Measurements from ENCODE around the gene BCAS3.
A peak's percentile ranks its signal among the peaks of the same experiment; 100 is the strongest.

BCAS3 gene

GRCh38 chr17:61402073-61402541, 724.5 kb downstream of the BCAS3 start:
- no peaks in the 10 kb centered on the region for H3K36me3 ChIP-seq (ENCODE audit: control insufficient read depth in 4 of 4, insufficient read depth in 4 of 4, low read length in 3 of 4)
- ChIA-PET CTCF (interaction anchor here (1.3 kb wide), 1 partner anchor 52 kb away, joined by 4 read pairs; no protein-coding TSS in a partner anchor), POLR2A (no interaction called here)
- H3K4me1 ChIP-seq (ENCODE audit: control extremely low read depth in 1 of 4, control insufficient read depth in 4 of 4, insufficient read depth in 4 of 4, low read length in 3 of 4): peaks cover 0 to 53% (median 45%) of the 10 kb centered on the region in 4 experiments
- no peak overlapping the region for H3K4me3 ChIP-seq (ENCODE audit: control insufficient read depth in 1 of 7, extremely low read depth in 1 of 7, insufficient read depth in 4 of 7, low read depth in 2 of 7, low read length in 6 of 7)
- no peaks in the 10 kb centered on the region for H3K9me3 ChIP-seq (ENCODE audit: control extremely low read depth in 1 of 5, control insufficient read depth in 4 of 5, insufficient read depth in 2 of 5, low read depth in 1 of 5, low read length in 4 of 5)
- 13% methylated on average over 6 of the region's 11 CpGs for WGBS (ENCODE audit: insufficient coverage)
- no peak overlapping the region for H3K27ac ChIP-seq (ENCODE audit: insufficient read depth in 1 of 2, low read depth in 1 of 2, low read length in 2 of 2, poor library complexity in 1 of 2, severe bottlenecking in 2 of 2)
- H3K27me3 ChIP-seq (replicated peaks in 2 of 5; ENCODE audit: control insufficient read depth in 4 of 5, insufficient read depth in 5 of 5, low read length in 4 of 5): peaks cover 0 to 95% (median 56%) of the 10 kb centered on the region in 5 experiments
- DNase-seq: no peak

DNA sequence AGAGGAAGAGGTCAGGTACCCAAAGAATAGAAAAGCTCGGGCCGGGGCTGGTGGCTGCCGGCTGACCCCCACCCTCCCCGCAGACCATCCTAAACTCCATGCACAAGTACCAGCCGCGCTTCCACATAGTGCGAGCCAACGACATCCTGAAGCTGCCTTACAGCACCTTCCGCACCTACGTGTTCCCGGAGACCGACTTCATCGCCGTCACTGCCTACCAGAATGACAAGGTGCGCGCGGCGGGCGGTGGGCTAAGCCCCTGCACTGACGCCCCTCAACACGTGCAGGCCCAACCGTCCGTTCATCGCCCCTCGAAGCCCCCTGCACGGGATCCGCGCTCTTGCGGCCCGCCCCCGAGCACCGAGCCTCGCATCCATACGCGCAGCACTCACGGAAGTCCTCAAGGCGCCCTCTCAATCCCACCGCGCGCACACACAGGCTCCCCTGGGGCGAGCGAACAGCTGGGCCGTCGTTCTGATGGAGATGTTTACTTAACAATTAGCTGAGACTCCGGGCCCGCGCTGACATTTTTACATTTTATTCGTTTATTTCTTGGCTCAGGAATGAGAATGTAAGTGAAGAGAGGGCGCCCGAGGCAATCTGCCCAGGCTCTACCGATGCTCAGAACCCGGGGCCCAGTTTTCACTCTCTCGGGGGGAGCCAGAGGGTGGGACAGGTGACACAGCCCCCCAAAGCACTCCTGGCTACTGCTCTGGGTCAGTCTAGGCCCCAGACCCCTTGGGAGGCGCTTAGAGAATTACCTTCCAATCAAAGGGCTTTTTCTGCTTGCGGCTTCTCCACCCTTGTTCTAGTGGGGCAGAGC, 725.5 kb downstream of the BCAS3 start:
- Histone ChIP-seq H3K27ac (ENCODE audit: insufficient read depth in 1 of 2, low read depth in 1 of 2, low read length in 2 of 2, poor library complexity in 1 of 2, severe bottlenecking in 2 of 2) (no peak overlapping the region), H3K4me1 (ENCODE audit: control extremely low read depth in 1 of 4, control insufficient read depth in 4 of 4, insufficient read depth in 4 of 4, low read length in 3 of 4) (peaks cover 0 to 49% (median 40%) of the 10 kb centered on the region in 4 experiments), H3K9me3 (ENCODE audit: control extremely low read depth in 1 of 5, control insufficient read depth in 4 of 5, insufficient read depth in 2 of 5, low read depth in 1 of 5, low read length in 4 of 5) (no peaks in the 10 kb centered on the region), H3K27me3 (replicated peaks in 2 of 5; ENCODE audit: control insufficient read depth in 4 of 5, insufficient read depth in 5 of 5, low read length in 4 of 5) (peaks cover 0 to 96% (median 57%) of the 10 kb centered on the region in 5 experiments), H3K4me3 (ENCODE audit: control insufficient read depth in 1 of 7, extremely low read depth in 1 of 7, insufficient read depth in 4 of 7, low read depth in 2 of 7, low read length in 6 of 7) (peak overlapping the region in 2 of 7 experiments; percentile 11 to 42), H3K36me3 (ENCODE audit: control insufficient read depth in 4 of 4, insufficient read depth in 4 of 4, low read length in 3 of 4) (no peaks in the 10 kb centered on the region)
- WGBS (ENCODE audit: insufficient coverage): 2% methylated on average over 46 of the region's 55 CpGs
- CTCF ChIA-PET: interaction anchor here (1.3 to 2.1 kb wide), 3 partner anchors 9 to 51 kb away, joined by 4 to 11 read pairs (median 7); no protein-coding TSS in a partner anchor
- POLR2A ChIA-PET: no interaction called here
- DNase-seq: peak in 2 of 3 donors; percentile 54 to 65

GRCh38 chr17:61403801-61404662, 726.4 kb downstream of the BCAS3 start:
- H3K4me3 ChIP-seq (ENCODE audit: control insufficient read depth in 1 of 7, extremely low read depth in 1 of 7, insufficient read depth in 4 of 7, low read depth in 2 of 7, low read length in 6 of 7): peak overlapping the region in 3 of 7 experiments; percentile 11 to 55 (median 42)
- H3K27ac ChIP-seq (ENCODE audit: insufficient read depth in 1 of 2, low read depth in 1 of 2, low read length in 2 of 2, poor library complexity in 1 of 2, severe bottlenecking in 2 of 2): no peak overlapping the region
- WGBS (ENCODE audit: insufficient coverage): 3% methylated on average over 48 of the region's 66 CpGs
- no peaks in the 10 kb centered on the region for H3K36me3 ChIP-seq (ENCODE audit: control insufficient read depth in 4 of 4, insufficient read depth in 4 of 4, low read length in 3 of 4)
- H3K4me1 ChIP-seq (ENCODE audit: control extremely low read depth in 1 of 4, control insufficient read depth in 4 of 4, insufficient read depth in 4 of 4, low read length in 3 of 4): peaks cover 0 to 50% (median 37%) of the 10 kb centered on the region in 4 experiments
- ChIA-PET CTCF (interaction anchor here (1.3 to 2.1 kb wide), 2 partner anchors 8 to 10 kb away, joined by 7 to 11 read pairs; no protein-coding TSS in a partner anchor), POLR2A (no interaction called here)
- H3K27me3 ChIP-seq (replicated peaks in 2 of 5; ENCODE audit: control insufficient read depth in 4 of 5, insufficient read depth in 5 of 5, low read length in 4 of 5): peaks cover 0 to 96% (median 63%) of the 10 kb centered on the region in 5 experiments
- DNase-seq: peak in 1 of 3 donors; percentile 43
- no peaks in the 10 kb centered on the region for H3K9me3 ChIP-seq (ENCODE audit: control extremely low read depth in 1 of 5, control insufficient read depth in 4 of 5, insufficient read depth in 2 of 5, low read depth in 1 of 5, low read length in 4 of 5)

- no peak for DNase-seq
- ChIA-PET CTCF (interaction anchor here (2.1 kb wide), 1 partner anchor 11 kb away, joined by 7 read pairs; no protein-coding TSS in a partner anchor), POLR2A (no interaction called here)
- 4% methylated on average over 14 of the region's 27 CpGs for WGBS (ENCODE audit: insufficient coverage)
- H3K9me3 ChIP-seq (ENCODE audit: control extremely low read depth in 1 of 5, control insufficient read depth in 4 of 5, insufficient read depth in 2 of 5, low read depth in 1 of 5, low read length in 4 of 5): no peaks in the 10 kb centered on the region
- H3K4me3 ChIP-seq (ENCODE audit: control insufficient read depth in 1 of 7, extremely low read depth in 1 of 7, insufficient read depth in 4 of 7, low read depth in 2 of 7, low read length in 6 of 7): peak overlapping the region in 3 of 7 experiments; percentile 11 to 55 (median 42)
- H3K27me3 ChIP-seq (replicated peaks in 2 of 5; ENCODE audit: control insufficient read depth in 4 of 5, insufficient read depth in 5 of 5, low read length in 4 of 5): peaks cover 0 to 95% (median 64%) of the 10 kb centered on the region in 5 experiments
- H3K27ac ChIP-seq (ENCODE audit: insufficient read depth in 1 of 2, low read depth in 1 of 2, low read length in 2 of 2, poor library complexity in 1 of 2, severe bottlenecking in 2 of 2): no peak overlapping the region
- no peaks in the 10 kb centered on the region for H3K36me3 ChIP-seq (ENCODE audit: control insufficient read depth in 4 of 4, insufficient read depth in 4 of 4, low read length in 3 of 4)
- H3K4me1 ChIP-seq (ENCODE audit: control extremely low read depth in 1 of 4, control insufficient read depth in 4 of 4, insufficient read depth in 4 of 4, low read length in 3 of 4): peaks cover 0 to 47% (median 36%) of the 10 kb centered on the region in 4 experiments
These were observed 726.9 kb downstream of the BCAS3 start for GRCh38 chr17:61404663-61404912.

GRCh38 chr17:61404913-61405685, 727.4 kb downstream of the BCAS3 start:
- peak in 1 of 3 donors; percentile 44 for DNase-seq
- Histone ChIP-seq H3K9me3 (ENCODE audit: control extremely low read depth in 1 of 5, control insufficient read depth in 4 of 5, insufficient read depth in 2 of 5, low read depth in 1 of 5, low read length in 4 of 5) (no peaks in the 10 kb centered on the region), H3K4me1 (ENCODE audit: control extremely low read depth in 1 of 4, control insufficient read depth in 4 of 4, insufficient read depth in 4 of 4, low read length in 3 of 4) (peaks cover 4 to 48% (median 38%) of the 10 kb centered on the region in 4 experiments), H3K4me3 (ENCODE audit: control insufficient read depth in 1 of 7, extremely low read depth in 1 of 7, insufficient read depth in 4 of 7, low read depth in 2 of 7, low read length in 6 of 7) (peak overlapping the region in 3 of 7 experiments; percentile 40 to 55 (median 42)), H3K27me3 (replicated peaks in 2 of 5; ENCODE audit: control insufficient read depth in 4 of 5, insufficient read depth in 5 of 5, low read length in 4 of 5) (peaks cover 0 to 98% (median 68%) of the 10 kb centered on the region in 5 experiments), H3K36me3 (ENCODE audit: control insufficient read depth in 4 of 4, insufficient read depth in 4 of 4, low read length in 3 of 4) (no peaks in the 10 kb centered on the region), H3K27ac (ENCODE audit: insufficient read depth in 1 of 2, low read depth in 1 of 2, low read length in 2 of 2, poor library complexity in 1 of 2, severe bottlenecking in 2 of 2) (no peak overlapping the region)
- CTCF ChIA-PET: interaction anchor here (2.1 kb wide), 1 partner anchor 11 kb away, joined by 7 read pairs; no protein-coding TSS in a partner anchor
- 2% methylated on average over 66 of the region's 71 CpGs for WGBS (ENCODE audit: insufficient coverage)
- POLR2A ChIA-PET: no interaction called here

DNA sequence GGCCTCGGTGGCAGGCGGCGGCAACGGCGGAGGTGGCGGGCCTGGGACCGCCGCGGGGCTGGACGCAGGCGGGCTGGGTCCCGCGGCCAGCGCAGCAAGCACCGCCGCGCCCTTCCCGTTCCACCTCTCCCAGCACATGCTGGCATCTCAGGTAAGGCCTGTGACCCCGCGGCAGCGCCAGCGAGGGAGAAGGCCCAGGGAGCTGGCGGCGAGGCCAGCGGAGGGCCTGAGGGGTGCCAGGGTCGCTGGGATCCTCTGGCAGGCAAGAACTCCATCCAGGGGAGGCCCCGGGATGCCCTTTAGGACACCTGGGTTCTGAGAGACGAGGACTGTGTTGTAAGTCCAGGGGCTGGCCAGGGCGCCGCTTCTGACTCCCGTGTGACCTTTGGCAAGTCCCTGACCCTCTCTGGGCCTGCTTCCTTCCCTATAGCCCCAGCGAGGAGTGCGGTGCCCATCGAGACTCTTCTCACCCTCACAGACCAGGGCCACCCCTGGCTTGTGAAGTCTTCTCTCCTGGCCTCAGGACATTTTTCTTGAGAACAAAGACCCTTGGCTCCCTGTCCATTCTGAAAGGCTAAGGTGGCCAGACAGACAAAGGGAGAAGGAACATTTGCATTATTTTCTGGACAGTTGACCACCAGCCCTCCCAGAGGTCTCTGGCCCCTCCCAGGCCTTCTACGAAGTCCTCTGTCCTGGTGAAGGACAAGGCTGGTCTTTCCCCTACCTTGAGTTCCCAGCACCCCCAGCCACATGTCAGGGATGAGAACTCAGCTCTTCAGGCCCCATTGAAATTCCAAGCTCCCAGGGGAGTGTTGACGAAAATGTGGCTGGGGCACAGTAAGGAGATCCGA, 728.3 kb downstream of the BCAS3 start:
- H3K27ac ChIP-seq (ENCODE audit: insufficient read depth in 1 of 2, low read depth in 1 of 2, low read length in 2 of 2, poor library complexity in 1 of 2, severe bottlenecking in 2 of 2): no peak overlapping the region
- POLR2A ChIA-PET: no interaction called here
- CTCF ChIA-PET: interaction anchor here (2.1 kb wide), 1 partner anchor 12 kb away, joined by 7 read pairs; no protein-coding TSS in a partner anchor
- WGBS (ENCODE audit: insufficient coverage): 18% methylated on average over 20 of the region's 37 CpGs
- H3K4me1 ChIP-seq (ENCODE audit: control extremely low read depth in 1 of 4, control insufficient read depth in 4 of 4, insufficient read depth in 4 of 4, low read length in 3 of 4): peaks cover 4 to 51% (median 41%) of the 10 kb centered on the region in 4 experiments
- H3K9me3 ChIP-seq (ENCODE audit: control extremely low read depth in 1 of 5, control insufficient read depth in 4 of 5, insufficient read depth in 2 of 5, low read depth in 1 of 5, low read length in 4 of 5): no peaks in the 10 kb centered on the region
- no peaks in the 10 kb centered on the region for H3K36me3 ChIP-seq (ENCODE audit: control insufficient read depth in 4 of 4, insufficient read depth in 4 of 4, low read length in 3 of 4)
- H3K27me3 ChIP-seq (replicated peaks in 2 of 5; ENCODE audit: control insufficient read depth in 4 of 5, insufficient read depth in 5 of 5, low read length in 4 of 5): peaks cover 0 to 98% (median 71%) of the 10 kb centered on the region in 5 experiments
- peak overlapping the region in 1 of 7 experiments; percentile 42 for H3K4me3 ChIP-seq (ENCODE audit: control insufficient read depth in 1 of 7, extremely low read depth in 1 of 7, insufficient read depth in 4 of 7, low read depth in 2 of 7, low read length in 6 of 7)
- no peak for DNase-seq

Data from common myeloid progenitor, CD34-positive (primary cell).